Gastroesophageal sphincter (tissue), 3 donors: ENCODE data around the gene EMP1.

Experiments used
- POLR2AphosphoS5 ChIP-seq: sonication (generic); formaldehyde crosslinking; IDR thresholded peaks from one replicate; pipeline ENCODE4 v1.6.1; 2017; ENCODE audit warnings: antibody characterized with exemption
- TF ChIP-seq, protein P1 (sequence below), 4 experiments: fragments of 200-600 bp in 2 of 4; fragments of 450-650 bp in 2 of 4; sonication (generic) in 1 of 4; IDR thresholded peaks; one replicate each; pipeline ENCODE4 v1.5.1; 2017 to 2019; ENCODE audit warnings: antibody characterized with exemption in 4 of 4, mild to moderate bottlenecking in 2 of 4, moderate library complexity in 2 of 4

DNA sequence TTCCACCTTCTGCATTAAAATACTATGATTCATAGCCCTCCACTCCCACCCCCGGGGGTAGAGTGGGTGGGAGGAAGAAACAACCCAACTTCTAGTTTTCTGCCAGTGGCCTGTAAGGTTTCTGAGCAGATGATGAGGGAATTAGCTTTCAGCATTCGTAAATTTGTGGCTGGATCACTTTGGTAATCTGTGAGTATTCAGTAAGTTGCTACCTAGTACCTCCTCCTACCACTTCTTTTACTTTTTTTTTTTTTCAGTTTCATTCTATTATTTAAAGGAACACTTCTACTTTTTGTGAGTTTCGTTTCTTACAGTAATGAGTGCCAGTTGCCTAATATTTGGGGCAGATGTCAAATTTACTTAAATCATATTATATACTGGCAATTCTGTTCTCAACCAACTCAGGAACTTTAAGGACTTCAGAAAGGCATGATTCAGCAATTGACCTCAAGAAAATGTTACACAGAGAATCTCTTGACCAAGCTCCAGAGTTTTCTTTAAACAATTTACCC, 42.4 kb upstream of the EMP1 start:
- TF ChIP-seq, protein P1, sequence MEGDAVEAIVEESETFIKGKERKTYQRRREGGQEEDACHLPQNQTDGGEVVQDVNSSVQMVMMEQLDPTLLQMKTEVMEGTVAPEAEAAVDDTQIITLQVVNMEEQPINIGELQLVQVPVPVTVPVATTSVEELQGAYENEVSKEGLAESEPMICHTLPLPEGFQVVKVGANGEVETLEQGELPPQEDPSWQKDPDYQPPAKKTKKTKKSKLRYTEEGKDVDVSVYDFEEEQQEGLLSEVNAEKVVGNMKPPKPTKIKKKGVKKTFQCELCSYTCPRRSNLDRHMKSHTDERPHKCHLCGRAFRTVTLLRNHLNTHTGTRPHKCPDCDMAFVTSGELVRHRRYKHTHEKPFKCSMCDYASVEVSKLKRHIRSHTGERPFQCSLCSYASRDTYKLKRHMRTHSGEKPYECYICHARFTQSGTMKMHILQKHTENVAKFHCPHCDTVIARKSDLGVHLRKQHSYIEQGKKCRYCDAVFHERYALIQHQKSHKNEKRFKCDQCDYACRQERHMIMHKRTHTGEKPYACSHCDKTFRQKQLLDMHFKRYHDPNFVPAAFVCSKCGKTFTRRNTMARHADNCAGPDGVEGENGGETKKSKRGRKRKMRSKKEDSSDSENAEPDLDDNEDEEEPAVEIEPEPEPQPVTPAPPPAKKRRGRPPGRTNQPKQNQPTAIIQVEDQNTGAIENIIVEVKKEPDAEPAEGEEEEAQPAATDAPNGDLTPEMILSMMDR (IDR thresholded peaks at IDR 0.05) = no peak
- TF ChIP-seq POLR2AphosphoS5 = no peak
